NCI-H128 (cell line): Measurements from ENCODE around the gene TTC28.

Experiments used
- DNase-seq: peaks from one replicate; lab custom pipeline; 2025; ENCODE audit not compliant: unreplicated experiment; lab: John Stamatoyannopoulos, UW

TTC28 gene

GRCh38 chr22:27994481-27995331, 684.9 kb downstream of the TTC28 start:
- DNase-seq = no peak

- DNase-seq = no peak
Observed at GRCh38 chr22:27993774-27994350, 685.8 kb downstream of the TTC28 start.

- no peak for DNase-seq
Observed at GRCh38 chr22:27993201-27993635, 686.4 kb downstream of the TTC28 start.

- no peak for DNase-seq
Observed at GRCh38 chr22:27992294-27993165, 687.1 kb downstream of the TTC28 start.

GRCh38 chr22:27991586-27992293, 687.9 kb downstream of the TTC28 start:
- no peak for DNase-seq

- no peak for DNase-seq
Observed at GRCh38 chr22:27990879-27991278, 688.8 kb downstream of the TTC28 start.

GRCh38 chr22:27990451-27990840, 689.2 kb downstream of the TTC28 start:
- no peak for DNase-seq

- DNase-seq = no peak
Observed at GRCh38 chr22:27989758-27990450, 689.7 kb downstream of the TTC28 start.

GRCh38 chr22:27988704-27989103, 690.9 kb downstream of the TTC28 start:
- DNase-seq = no peak

- no peak for DNase-seq
Observed at GRCh38 chr22:27987557-27987956, 692.1 kb downstream of the TTC28 start.

GRCh38 chr22:27986937-27987336, 692.7 kb downstream of the TTC28 start:
- DNase-seq = no peak

- DNase-seq = no peak
Observed at GRCh38 chr22:27986459-27986858, 693.2 kb downstream of the TTC28 start.

- DNase-seq = no peak
Observed at GRCh38 chr22:27985323-27986275, 694.0 kb downstream of the TTC28 start.

GRCh38 chr22:27984723-27985122, 694.9 kb downstream of the TTC28 start:
- DNase-seq = no peak

GRCh38 chr22:27984001-27984695, 695.5 kb downstream of the TTC28 start:
- no peak for DNase-seq

- no peak for DNase-seq
Observed at GRCh38 chr22:27983361-27983791, 696.3 kb downstream of the TTC28 start.

- DNase-seq = no peak
Observed at GRCh38 chr22:27982630-27983180, 696.9 kb downstream of the TTC28 start.

GRCh38 chr22:27982106-27982505, 697.5 kb downstream of the TTC28 start:
- no peak for DNase-seq
